ENCODE results near the gene BEST4.
"Not testable (repeated sequence)": the region's sequence is repeated elsewhere in the genome, so short reads cannot be mapped to it uniquely, and the experiment has no call there.

BEST4 gene

GRCh38 chr1:44798481-44799365 is 10.8 kb upstream of the BEST4 start:
- Histone ChIP-seq H3K27me3 (ENCODE audit: insufficient read depth, poor library complexity, severe bottlenecking) (no peaks in the 10 kb centered on the region), H3K4me3 (replicated peaks; ENCODE audit: insufficient read depth, low read length) (no peak overlapping the region), H3K27ac (replicated peaks) (peak overlapping the region; percentile 84; the same call in 1 of the 2 replicates)
- TF ChIP-seq SPI1 (IDR thresholded peaks at IDR 0.05; ENCODE audit: borderline replicate concordance, low read depth) (no peak), CTCF (IDR thresholded peaks at IDR 0.05; ENCODE audit: insufficient read depth, low read length) (no peak), REST (IDR thresholded peaks at IDR 0.05; ENCODE audit: insufficient replicate concordance, low read depth) (no peak), GABPA (IDR thresholded peaks at IDR 0.05; ENCODE audit: low read depth) (no peak), POLR2AphosphoS5 (IDR thresholded peaks at IDR 0.05; ENCODE audit: low read depth) (no peak)
- DNase-seq (ENCODE audit: low read depth in 1 of 2, low spot score in 1 of 2): no peak

- H3K27me3 ChIP-seq (ENCODE audit: insufficient read depth, poor library complexity, severe bottlenecking); DNase-seq (ENCODE audit: low read depth in 1 of 2, low spot score in 1 of 2); H3K4me3 ChIP-seq (replicated peaks; ENCODE audit: insufficient read depth, low read length); H3K27ac ChIP-seq (replicated peaks): not testable (repeated sequence)
These were observed 9.9 kb upstream of the BEST4 start for GRCh38 chr1:44797886-44798285.

GRCh38 chr1:44792736-44793502 is 4.9 kb upstream of the BEST4 start:
- Histone ChIP-seq H3K4me3 (replicated peaks; ENCODE audit: insufficient read depth, low read length) (no peak overlapping the region), H3K27me3 (ENCODE audit: insufficient read depth, poor library complexity, severe bottlenecking) (no peaks in the 10 kb centered on the region), H3K27ac (replicated peaks) (no peak overlapping the region)
- TF ChIP-seq POLR2AphosphoS5 (IDR thresholded peaks at IDR 0.05; ENCODE audit: low read depth) (no peak), REST (IDR thresholded peaks at IDR 0.05; ENCODE audit: insufficient replicate concordance, low read depth) (no peak), CTCF (IDR thresholded peaks at IDR 0.05; ENCODE audit: insufficient read depth, low read length) (no peak), GABPA (IDR thresholded peaks at IDR 0.05; ENCODE audit: low read depth) (no peak), SPI1 (IDR thresholded peaks at IDR 0.05; ENCODE audit: borderline replicate concordance, low read depth) (no peak)
- DNase-seq (ENCODE audit: low read depth in 1 of 2, low spot score in 1 of 2): no peak

Data from HL-60 (cell line).